Activated CD8-positive, alpha-beta T cell treated with anti-CD3 and anti-CD28 coated beads for 36 hours (primary cell): Measurements from ENCODE around the gene GSG1. TPM values are rescaled to one million over a fixed set of nuclear protein-coding genes. Genes with fewer than 3 reads are reported as not detected.

Experiments used
- ATAC-seq: fragments of 200-7000 bp; cut with Tn5 transposase; one replicate; pipeline ENCODE4 v1.10.0; 2021; ENCODE audit warnings: mild to moderate bottlenecking, moderate library complexity
- CTCF ChIA-PET: fragments of 350-600 bp; sonication (Branson Sonifier 250); formaldehyde crosslinking; loops from one replicate; lab custom pipeline; 2021; ENCODE audit warnings: antibody characterized with exemption; lab: Charles Lee
- POLR2A ChIA-PET: fragments of 350-600 bp; sonication (Branson Sonifier 250); formaldehyde crosslinking; loops from one replicate; lab custom pipeline; 2021; ENCODE audit warnings: antibody characterized with exemption; lab: Charles Lee
- DNase-seq: peaks from one replicate; pipeline ENCODE4 v3.0.0-alpha.2; 2020
- H3K27ac Mint-ChIP-seq: one replicate; pipeline ENCODE4 v1.8.0; 2021; ENCODE audit warnings: mild to moderate bottlenecking, mixed read lengths
- H3K27me3 Mint-ChIP-seq: one replicate; pipeline ENCODE4 v1.8.0; 2021; ENCODE audit warnings: mixed read lengths
- H3K36me3 Mint-ChIP-seq: one replicate; pipeline ENCODE4 v1.8.0; 2021; ENCODE audit warnings: low read depth, mixed read lengths
- H3K4me1 Mint-ChIP-seq: one replicate; pipeline ENCODE4 v1.8.0; 2021; ENCODE audit warnings: low read depth, mixed read lengths
- H3K4me3 Mint-ChIP-seq: one replicate; pipeline ENCODE4 v1.8.0; 2021; ENCODE audit warnings: mild to moderate bottlenecking, moderate library complexity, mixed read lengths
- H3K9me3 Mint-ChIP-seq: one replicate; pipeline ENCODE4 v1.8.0; 2021; ENCODE audit warnings: mixed read lengths
- intact Hi-C: fragments of 100-400 bp; cut with micrococcal nuclease; formaldehyde crosslinking; loops from one replicate; pipeline ENCODE4 v1.10.0; 2022
- total RNA-seq, 2 experiments: library from RNA; stranded (reverse); gene quantifications; one replicate each; pipeline ENCODE4 v1.2.3, GENCODE V29; 2021
- TF ChIP-seq, protein P1 (sequence below): fragments of 200-600 bp; IDR thresholded peaks from one replicate; pipeline ENCODE4 v1.8.0; 2022; ENCODE audit warnings: antibody characterized with exemption, mild to moderate bottlenecking

GSG1 gene
- total RNA-seq, 2 experiments from 2014 or later = not detected

DNA sequence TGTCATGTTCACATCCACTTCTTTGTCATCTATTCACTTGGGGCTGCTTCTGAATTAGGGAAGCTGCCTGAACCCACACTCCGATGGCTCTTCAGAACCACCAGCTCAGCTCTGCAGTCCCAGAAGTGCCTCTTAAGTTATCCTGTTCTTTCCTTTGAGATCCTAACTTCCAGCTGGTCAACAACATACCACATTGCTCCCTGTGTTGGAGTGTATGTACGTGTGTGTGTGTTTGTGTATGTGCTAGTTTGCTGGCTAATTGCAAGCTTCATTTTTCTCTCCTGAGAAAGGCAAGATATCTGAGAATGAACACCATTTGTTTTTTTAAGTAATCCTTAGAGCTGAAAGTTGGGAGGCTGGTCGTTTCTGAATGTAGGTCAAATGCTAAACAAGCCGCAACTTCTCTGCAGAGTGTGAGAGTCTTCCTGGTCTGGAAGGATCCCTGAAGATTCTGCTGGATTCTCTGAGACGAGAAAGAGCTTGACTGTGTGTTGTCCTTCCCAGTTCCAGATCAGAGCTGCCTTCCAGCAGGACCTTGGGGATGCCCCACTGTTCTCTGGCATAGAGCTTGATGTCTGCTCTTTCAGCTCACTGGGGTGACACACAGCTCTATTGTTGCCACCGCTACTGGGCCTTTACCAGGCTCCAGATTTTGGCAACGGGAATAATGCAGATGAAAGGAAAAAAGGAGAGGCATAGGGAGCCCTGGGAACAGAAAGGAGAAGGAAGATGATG is 839 bp downstream of the GSG1 start:
- no peaks in the 10 kb centered on the region for H3K9me3 Mint-ChIP-seq
- no peak for DNase-seq
- H3K36me3 Mint-ChIP-seq = no peaks in the 10 kb centered on the region
- H3K4me3 Mint-ChIP-seq = peak overlapping the region; percentile 60
- POLR2A ChIA-PET = interaction anchor here (0.6 to 1.3 kb wide), 4 partner anchors 103 to 1304 kb away, joined by 3 to 8 read pairs (median 4); no protein-coding TSS in a partner anchor
- intact Hi-C loops = no loop called here
- no peak overlapping the region for H3K27ac Mint-ChIP-seq
- TF ChIP-seq, protein P1, sequence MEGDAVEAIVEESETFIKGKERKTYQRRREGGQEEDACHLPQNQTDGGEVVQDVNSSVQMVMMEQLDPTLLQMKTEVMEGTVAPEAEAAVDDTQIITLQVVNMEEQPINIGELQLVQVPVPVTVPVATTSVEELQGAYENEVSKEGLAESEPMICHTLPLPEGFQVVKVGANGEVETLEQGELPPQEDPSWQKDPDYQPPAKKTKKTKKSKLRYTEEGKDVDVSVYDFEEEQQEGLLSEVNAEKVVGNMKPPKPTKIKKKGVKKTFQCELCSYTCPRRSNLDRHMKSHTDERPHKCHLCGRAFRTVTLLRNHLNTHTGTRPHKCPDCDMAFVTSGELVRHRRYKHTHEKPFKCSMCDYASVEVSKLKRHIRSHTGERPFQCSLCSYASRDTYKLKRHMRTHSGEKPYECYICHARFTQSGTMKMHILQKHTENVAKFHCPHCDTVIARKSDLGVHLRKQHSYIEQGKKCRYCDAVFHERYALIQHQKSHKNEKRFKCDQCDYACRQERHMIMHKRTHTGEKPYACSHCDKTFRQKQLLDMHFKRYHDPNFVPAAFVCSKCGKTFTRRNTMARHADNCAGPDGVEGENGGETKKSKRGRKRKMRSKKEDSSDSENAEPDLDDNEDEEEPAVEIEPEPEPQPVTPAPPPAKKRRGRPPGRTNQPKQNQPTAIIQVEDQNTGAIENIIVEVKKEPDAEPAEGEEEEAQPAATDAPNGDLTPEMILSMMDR = no peak
- H3K27me3 Mint-ChIP-seq = no peaks in the 10 kb centered on the region
- peaks cover 46% of the 10 kb centered on the region for H3K4me1 Mint-ChIP-seq
- ATAC-seq = no peak
- CTCF ChIA-PET = interaction anchor here (0.6 to 5.9 kb wide), 13 partner anchors 9 to 406 kb away, joined by 3 to 150 read pairs (median 3); no protein-coding TSS in a partner anchor

DNA sequence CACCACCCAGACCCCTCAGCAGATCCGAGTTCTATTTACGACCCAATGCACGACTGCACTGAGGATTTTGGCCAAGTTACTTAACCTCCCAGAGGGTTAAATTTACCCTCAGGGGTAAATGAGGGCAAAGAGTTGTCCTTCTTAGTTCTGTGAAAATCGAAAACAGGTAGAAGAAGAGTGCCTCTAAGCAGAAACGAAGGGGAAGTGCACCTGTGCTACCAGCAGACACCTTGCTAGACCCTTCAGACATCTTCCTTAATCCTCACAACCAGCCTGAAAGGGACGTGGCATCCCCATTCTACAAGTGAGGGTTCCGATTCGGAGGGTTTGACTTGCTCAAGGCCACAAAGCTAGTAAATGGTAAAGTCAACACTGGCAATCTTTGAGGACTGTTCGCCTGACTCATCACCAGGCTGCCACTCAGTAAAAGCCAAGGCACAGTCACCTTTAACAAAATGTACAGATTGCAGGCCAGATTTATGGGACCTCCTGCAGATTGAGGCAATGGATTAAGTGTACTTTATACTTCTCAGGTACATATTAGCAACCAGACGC is 1.6 kb downstream of the GSG1 start:
- H3K4me1 Mint-ChIP-seq = peaks cover 47% of the 10 kb centered on the region
- CTCF ChIA-PET = interaction anchor here (0.7 to 5.9 kb wide), 10 partner anchors 9 to 314 kb away, joined by 3 to 150 read pairs (median 3); no protein-coding TSS in a partner anchor
- peak overlapping the region; percentile 60 for H3K4me3 Mint-ChIP-seq
- intact Hi-C loops = no loop called here
- DNase-seq = peak; percentile 39
- peak overlapping the region; percentile 53 for H3K27ac Mint-ChIP-seq
- H3K27me3 Mint-ChIP-seq = no peaks in the 10 kb centered on the region
- TF ChIP-seq, protein P1 = no peak
- no peak for ATAC-seq
- H3K36me3 Mint-ChIP-seq = no peaks in the 10 kb centered on the region
- POLR2A ChIA-PET = interaction anchor here (0.6 to 1.3 kb wide), 4 partner anchors 17 to 1305 kb away, joined by 3 to 8 read pairs (median 3); no protein-coding TSS in a partner anchor
- no peaks in the 10 kb centered on the region for H3K9me3 Mint-ChIP-seq

DNA sequence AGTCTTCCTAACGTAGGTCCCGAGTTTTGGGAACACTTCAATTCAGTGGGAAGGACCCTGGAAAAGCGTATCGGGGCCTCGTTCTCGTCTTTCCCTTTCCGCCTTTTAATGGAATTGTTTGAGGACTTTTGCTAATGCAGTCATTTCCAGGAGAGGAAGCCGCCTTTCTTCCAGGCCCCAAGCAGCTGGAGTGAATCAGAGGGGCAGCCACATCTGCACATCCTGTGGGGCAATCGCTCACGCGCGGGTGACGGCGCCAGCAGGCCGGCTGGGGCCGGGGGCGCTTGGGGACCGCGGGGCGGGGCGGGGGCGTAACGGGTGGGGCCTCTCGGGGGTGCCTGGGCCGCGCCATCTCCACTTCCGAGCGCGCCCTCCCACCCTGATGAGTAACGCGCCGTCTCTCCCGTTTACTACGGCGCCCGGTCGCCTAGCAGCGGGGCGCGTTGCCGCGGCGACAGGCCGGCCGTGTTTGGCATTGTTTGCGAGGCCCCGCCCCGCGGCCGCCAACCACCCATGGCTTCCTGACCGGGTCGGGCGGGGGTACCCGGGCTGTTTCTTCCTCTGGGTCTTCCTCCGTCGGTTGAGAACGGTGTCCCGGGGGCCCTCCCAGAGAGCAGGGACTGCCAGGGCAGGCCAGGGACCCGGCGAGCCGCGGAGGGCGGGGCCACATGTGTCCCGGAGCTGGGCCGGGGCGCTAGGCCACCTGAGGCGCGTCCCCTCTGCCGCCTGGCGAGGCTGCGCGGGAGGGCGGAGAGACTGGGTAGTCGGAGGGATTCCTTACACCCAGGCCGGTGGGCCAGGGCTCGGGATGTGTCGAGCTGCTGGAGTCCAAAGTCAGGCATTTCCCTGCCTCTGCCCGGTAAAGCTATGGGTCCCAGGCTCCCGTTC is 2.3 kb downstream of the GSG1 start:
- TF ChIP-seq, protein P1 = no peak
- Mint-ChIP-seq H3K4me1 (peaks cover 47% of the 10 kb centered on the region), H3K27me3 (no peaks in the 10 kb centered on the region), H3K4me3 (peak overlapping the region; percentile 60), H3K9me3 (no peaks in the 10 kb centered on the region), H3K36me3 (no peaks in the 10 kb centered on the region), H3K27ac (peak overlapping the region; percentile 76)
- intact Hi-C loops = no loop called here
- CTCF ChIA-PET = interaction anchor here (1.1 to 5.9 kb wide), 8 partner anchors 52 to 314 kb away, joined by 3 to 150 read pairs (median 5); no protein-coding TSS in a partner anchor
- POLR2A ChIA-PET = interaction anchor here (0.8 to 1.3 kb wide), 5 partner anchors 11 to 111 kb away, joined by 3 to 5 read pairs (median 3); no protein-coding TSS in a partner anchor
- ATAC-seq (peak; percentile 86), DNase-seq (peak; percentile 94)

DNA sequence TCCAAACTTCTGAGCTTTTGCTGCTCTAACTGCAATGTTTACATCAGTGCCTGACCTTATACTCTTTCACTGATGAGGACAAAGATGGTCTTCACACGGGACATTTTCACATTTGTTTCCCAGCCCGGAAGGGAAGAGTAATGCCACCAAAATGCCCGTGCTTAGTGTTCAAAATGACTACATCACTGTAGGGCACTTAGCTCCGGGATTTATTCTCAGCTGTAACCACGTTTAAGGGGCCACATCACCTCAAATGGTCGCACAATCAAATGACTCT is 2.9 kb downstream of the GSG1 start:
- TF ChIP-seq, protein P1 = no peak
- Mint-ChIP-seq H3K9me3 (no peaks in the 10 kb centered on the region), H3K27ac (peak overlapping the region; percentile 76), H3K4me3 (peak overlapping the region; percentile 60), H3K36me3 (no peaks in the 10 kb centered on the region), H3K27me3 (no peaks in the 10 kb centered on the region), H3K4me1 (peaks cover 47% of the 10 kb centered on the region)
- DNase-seq (no peak), ATAC-seq (no peak)
- ChIA-PET POLR2A (interaction anchor here (0.8 to 1.3 kb wide), 3 partner anchors 11 to 111 kb away, joined by 3 to 5 read pairs (median 3); no protein-coding TSS in a partner anchor), CTCF (interaction anchor here (1.3 to 5.9 kb wide), 5 partner anchors 101 to 184 kb away, joined by 3 to 150 read pairs (median 10); no protein-coding TSS in a partner anchor)
- intact Hi-C loops = no loop called here
